Urothelium cell line (cell line): ENCODE data around the gene TBCE.

Experiments
- DNase-seq: peaks from one replicate; pipeline ENCODE4 v3.0.0; 2011; ENCODE audit warnings: low spot score, mixed read lengths
- FAIRE-seq: peaks from 2 replicates; lab custom pipeline; 2011; peaks lifted over from hg19 to GRCh38; lab: Jason Lieb, UNC

Gene TBCE, protein sequence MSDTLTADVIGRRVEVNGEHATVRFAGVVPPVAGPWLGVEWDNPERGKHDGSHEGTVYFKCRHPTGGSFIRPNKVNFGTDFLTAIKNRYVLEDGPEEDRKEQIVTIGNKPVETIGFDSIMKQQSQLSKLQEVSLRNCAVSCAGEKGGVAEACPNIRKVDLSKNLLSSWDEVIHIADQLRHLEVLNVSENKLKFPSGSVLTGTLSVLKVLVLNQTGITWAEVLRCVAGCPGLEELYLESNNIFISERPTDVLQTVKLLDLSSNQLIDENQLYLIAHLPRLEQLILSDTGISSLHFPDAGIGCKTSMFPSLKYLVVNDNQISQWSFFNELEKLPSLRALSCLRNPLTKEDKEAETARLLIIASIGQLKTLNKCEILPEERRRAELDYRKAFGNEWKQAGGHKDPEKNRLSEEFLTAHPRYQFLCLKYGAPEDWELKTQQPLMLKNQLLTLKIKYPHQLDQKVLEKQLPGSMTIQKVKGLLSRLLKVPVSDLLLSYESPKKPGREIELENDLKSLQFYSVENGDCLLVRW

DNA sequence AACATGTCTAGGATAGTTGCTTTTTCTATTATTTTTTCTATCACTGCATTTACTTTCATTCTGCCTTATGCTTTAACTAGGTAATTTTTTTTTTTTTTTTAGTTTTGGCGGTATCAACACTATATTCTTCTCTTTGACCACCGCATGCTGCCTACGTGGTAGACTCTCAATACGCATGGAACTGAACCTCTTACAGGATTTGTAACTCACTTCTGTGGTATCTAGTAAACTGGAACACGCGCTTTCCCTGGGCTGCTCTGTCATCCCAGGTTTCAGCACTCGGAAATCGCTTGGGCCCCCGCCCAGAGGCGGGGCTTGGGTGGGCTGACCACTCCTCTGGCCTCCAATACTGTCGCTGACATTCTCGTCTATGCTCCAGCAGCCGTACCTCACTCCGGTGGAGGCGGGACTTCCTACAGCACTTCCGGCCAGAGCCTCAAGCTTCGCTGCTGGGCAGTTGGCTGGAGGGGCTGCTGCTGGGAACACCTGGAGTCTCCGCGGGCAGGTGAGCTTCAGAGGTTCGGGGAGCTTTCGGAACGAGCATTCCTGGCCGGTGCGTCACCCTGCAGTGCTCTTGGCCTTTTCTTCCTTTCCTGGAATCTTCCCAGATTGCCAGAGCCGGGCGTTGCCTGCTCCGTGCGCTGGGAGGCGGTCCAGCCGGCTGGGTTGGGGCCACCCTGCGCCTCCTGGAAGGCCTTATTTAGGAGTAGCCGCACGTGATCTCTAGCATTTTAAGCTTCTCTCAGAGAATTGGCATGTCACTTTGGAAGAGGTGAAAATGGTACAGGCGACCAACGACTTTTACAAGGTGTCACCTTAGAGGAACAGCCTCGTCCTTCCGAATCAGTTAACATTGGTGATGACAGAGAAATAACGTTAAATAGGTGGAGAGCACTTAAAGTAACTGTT, at the start of gene TBCE:
Gene TBCE, plus strand, starts transcription at position 428 of the 909 bp plus-strand sequence. CDS start 12,623 bp downstream, outside the sequence.
- DNase-seq (peak; percentile 98), FAIRE-seq (peak; percentile 55)

DNA sequence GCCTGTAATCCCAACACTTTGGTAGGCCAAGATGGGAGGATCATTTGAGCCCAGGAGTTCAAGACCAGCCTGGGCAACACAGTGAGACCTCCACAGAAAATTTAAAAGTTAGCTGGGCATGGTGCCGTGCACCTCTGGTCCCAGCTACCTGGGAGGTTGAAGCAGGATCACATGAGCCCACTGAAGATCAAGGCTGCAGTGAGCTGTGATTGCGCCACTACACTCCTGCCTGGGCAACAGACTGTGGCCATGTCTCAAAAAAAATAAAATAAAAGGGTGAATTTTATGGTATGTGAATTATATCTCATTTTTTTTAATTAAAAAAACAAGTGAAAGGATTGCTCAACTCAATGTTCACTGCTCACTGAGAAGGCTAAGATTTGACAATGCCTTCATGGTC, 48.0 kb upstream of the TBCE start:
- no peak for DNase-seq
- no peak for FAIRE-seq

DNA sequence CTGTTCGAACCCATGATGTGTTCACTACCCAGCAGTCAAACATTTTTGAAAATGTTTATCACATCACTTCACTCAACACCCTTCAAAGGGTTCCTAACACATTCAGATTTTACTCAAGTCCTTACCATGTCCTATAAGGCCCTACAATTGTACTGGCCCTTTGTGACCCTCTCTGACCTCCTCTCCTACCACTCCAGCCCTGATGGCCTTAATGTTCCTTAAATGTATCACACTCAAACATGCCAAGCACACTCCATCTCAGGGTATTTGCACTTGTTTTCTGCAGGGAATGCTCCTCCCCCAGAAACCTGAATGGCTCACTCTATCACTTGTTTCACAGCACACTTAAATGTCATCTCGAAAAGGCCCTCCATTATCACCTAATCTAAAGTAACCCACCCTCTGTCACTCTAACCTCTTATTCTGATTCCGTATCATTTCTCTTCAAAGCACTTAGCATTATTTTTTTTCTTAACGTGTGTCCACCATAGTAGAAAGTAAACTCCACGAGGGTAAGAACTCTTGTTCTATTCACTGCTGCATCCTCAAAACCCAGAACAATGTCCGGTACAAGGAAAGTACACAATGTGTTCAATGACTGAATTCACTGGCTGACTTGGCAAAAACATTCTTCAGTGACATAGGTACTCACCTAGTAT, 46.6 kb upstream of the TBCE start:
- DNase-seq (no peak), FAIRE-seq (no peak)

DNA sequence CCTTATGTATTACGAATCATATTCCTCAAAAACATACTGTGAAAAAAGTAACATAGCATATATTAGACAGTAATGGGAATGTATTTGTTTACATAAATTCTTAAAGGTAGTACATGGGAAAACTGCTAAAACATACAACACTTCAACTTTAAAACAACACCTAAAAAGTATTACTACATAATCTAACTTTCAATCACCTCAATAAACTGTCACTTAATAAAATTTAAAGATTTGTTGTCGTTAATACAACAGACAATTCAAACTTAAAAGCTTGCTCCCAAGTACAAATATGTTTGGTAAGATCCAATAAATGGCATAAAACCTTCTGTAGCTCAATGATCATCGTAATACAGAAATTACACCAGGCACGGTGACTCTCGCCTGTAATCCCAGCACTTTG, 42.9 kb upstream of the TBCE start:
- FAIRE-seq: no peak

DNA sequence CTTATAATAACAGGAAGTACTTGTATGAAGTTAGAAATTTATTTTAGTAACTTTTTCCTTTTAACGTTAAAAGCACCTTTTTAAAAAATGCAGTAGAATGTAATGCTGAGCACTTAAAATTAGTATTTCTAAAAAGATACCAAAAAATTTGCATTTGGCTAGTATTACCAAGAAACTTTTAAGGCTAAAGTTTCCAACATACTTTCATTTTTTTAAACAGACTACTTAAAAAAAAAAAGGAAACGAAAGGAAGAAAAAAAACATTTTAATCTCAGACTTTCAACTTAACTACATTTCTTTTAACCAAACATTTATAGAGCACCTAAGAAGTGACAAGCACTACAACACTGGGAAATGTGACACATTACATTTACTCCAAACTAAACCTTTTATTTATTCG, 42.1 kb upstream of the TBCE start:
- FAIRE-seq: no peak
- DNase-seq: no peak

More for the DNA sequence above, 42.9 kb upstream of the TBCE start:
- DNase-seq: no peak

DNA sequence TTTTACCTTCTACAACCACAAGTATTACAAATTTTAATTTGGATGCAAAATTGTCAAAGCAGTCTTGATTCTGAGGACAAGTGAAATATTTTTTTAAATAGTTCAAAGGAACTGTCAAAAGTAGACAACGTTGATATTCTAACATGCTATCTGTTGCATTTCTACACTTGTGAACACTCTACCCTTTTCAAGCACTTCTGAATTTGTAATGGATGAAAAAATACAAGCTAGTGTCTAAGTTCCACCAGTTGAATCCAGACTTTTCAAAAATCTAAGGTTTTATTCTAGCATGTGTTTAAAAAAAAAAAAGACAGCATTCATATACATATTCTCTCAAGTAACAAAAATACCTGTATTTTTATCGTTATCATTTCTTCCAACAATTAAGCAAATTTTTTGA, 41.4 kb upstream of the TBCE start:
- DNase-seq: no peak
- FAIRE-seq: no peak

DNA sequence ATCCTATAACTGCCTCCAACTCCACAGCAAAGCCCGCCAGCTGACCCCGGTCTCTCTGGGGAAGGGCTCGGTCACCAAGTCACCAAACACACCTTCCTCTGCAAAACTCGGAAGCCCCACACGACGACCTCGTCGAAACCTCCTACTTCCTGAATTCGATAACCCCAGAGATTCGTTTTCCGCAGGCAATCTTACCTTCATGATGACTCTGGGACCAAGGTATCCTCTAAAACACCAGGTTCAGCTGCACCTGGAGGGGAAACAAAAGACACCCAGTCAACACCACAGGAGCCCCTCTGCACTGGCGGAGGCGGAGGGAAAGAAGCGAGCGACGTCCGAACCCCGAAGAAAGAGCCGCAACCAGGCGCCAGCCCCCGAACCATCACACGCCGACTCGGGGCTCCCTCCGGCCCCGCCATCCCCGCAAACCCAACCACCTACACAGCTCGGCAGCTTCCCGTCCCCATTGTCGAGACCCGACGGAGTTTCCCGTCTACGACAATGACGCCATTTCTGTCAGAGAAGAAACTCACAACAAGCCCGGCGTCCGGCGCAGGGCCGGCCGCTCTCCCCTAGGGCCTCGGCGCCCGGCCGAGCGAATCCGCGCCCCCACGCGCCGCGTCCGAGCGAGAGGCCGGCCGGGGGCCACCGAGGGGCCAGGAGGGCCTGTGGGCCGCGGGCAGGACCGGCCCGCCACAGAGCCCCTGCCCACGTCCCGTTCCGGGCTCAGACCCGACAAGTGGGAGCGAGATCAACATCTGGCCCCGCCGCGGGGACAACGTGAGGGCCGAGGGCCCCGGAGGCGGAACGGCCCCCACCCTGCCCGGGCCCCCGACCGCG, 40.3 kb upstream of the TBCE start:
- no peak for FAIRE-seq

DNA sequence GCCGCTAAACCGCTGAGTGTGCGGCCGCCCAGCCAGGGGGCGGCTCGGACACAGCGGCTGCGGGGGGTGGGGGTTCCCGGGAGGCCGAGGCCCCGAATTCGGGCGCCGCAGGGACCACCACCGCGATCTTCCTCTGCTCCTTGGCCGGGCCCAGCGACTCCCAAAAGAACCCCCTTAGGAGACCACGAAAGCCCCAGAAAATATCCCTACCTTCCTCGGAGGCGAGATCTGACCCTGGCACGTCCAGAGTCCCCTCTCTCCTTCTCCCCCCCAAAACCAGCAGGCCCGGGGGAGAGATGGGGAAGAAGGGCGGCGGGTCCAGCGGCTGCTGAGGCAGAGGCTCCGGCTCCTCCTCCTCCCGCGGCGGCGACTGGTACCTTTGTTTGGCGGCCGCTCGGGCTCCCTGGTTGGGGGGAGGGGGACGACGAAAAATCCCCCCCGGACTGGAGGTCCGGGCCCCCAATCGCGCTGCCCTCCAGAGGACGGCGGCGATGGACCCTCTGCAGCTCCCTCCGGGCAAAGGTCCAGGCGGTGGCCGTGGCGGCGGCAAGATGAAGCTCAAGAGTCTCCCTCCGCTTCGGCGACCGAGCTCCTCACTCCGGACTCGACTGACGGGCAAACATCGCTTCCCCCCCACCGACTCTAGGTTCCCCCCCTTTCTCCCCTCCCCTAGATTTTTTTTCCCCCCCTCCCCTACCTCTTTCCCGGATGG, 39.5 kb upstream of the TBCE start, which contains the start of gene ARID4B:
Gene ARID4B, minus strand, starts transcription at position 621 of the 712 bp plus-strand sequence. CDS start 1,260 bp downstream, outside the sequence.
- FAIRE-seq: no peak
- DNase-seq: peak; percentile 57

More for the DNA sequence above, 40.3 kb upstream of the TBCE start:
- DNase-seq: peak; percentile 16

DNA sequence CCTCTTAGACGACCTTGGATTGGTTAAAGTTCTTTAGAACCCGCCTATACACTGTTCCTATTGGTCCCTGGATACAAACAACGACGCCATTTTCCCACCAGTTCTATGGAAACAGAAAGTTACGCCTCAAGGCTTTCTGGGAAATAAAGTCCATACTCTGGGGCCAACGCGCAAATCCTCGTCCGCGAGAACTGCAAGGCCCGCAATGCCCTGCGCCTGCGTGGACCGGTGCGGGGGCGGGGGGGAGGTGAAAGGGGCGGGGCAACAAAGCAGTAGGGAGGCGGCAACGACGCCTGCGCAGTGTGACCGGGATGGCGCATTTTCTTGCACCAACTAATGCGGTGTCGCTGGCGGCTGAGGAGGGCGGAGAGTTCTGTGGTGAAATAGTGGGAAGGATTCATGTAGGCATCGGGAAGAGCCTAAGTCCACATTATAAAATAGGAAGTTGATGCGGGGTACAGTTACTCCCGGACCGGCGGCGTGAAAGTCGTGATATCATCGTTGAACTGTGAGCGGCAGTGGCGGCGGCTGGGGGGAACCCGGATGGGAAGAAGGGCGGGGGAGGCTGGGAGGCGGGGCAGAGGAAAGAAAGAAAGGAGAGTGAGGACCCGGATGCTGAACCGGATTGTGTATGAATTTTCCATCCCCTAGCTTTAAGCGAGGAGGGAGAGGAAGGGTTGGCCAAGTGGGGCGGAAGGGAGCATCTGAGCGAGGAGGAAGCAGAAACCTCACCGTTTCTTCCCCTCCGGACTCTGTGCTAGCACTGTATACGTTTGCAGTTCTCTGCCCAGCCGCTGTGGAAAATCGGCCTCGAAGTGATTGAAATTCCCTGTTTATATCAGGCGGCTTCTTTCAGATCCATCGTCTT, 38.7 kb upstream of the TBCE start, which contains the start of gene GGPS1:
Gene GGPS1, plus strand, starts transcription at position 300 of the 868 bp plus-strand sequence. CDS start 6,695 bp downstream, outside the sequence.
- peak; percentile 95 for DNase-seq
- peak; percentile 58 for FAIRE-seq

DNA sequence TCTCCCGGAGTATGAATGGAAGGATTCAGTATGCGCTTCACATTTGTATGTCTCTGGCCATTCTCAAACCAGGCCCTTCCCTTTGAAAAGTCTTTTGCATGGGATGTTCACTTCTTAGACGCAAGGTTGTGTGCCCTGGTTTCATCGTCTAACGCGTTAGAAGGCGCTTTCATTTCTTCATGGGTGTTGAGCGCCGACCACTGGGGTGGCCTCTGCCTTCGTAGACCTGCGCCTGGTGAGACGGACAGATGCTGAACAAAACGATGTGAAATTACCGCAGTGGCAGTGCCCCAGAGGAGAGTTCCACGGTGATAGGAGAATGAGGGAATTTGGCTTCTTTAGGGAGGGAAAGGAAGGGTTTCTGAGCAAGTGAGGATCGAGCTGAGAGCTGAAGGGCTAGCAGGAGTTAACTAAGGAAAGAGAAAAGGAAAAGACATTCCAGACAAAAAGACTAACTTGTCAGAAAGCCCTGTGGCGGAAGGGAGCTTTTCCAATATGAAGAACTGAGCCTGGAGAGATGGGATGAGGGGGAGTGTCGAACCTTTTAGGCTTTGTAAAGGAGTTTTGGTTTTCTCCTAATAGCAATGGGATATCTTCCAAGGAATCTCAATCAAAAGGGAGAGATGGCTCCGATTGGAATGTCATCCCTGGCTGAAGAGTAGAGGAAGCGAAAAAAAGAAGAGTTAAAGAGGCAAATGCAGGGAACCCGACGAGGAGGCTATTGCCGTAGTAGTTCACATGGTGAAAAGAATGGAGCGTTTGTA, 37.9 kb upstream of the TBCE start:
- peak; percentile 8 for DNase-seq
- no peak for FAIRE-seq

DNA sequence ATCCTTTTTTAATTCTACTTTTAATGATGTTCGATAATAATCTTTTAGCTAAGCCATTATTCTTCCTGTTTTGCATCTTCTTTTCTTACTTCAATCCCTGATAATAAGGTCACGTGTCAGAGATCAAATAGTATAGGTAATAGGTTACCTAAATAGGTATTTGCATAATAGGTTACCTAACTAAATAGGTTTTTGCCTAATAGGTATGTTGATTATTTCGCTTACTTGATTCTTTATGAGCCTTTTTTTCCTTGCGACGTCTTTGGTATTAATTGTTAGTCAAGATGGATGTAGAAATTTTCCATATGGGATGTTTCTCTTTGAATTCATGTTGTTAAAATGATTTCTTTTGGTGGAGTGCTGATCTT, 36.3 kb upstream of the TBCE start:
- DNase-seq: no peak

DNA sequence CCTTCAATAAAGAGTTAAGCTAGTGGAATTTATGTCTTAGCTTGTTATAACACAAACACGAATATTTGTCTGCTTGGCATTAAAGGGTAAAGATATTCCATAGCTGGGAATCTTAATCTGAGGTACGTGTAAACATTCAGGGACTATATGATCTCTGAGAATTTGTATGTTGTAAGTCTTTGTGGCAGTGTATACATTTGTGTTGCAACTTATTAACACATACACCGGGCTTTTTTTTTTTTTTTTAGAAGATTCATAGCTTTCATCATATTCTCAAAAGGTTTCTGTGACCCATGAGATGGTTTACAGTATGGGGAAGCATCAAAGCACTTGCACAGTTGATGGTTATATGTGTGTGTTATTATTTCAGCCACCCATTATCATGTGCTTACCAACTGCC, 35.8 kb upstream of the TBCE start:
- FAIRE-seq (no peak), DNase-seq (no peak)

More for the DNA sequence above, 36.3 kb upstream of the TBCE start:
- FAIRE-seq: no peak

DNA sequence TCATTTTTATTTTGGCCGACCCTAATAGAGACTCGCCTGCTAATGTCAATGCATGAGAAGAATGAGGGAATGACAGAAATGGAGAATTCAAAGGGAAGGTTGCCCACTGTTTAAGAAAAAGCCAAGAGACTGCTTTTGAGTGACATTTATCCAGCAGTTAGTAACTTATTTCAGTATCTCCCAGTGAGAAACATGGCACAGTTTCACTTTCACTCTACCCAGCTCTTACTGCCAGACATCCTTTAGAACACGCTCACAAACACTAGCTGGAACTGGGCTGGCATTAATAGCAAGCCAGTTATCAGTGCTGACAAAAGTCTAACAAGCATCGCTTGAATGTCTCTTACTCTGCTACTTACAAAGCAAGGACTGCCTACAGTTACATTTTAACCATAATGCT, 30.3 kb upstream of the TBCE start:
- no peak for FAIRE-seq
- DNase-seq: no peak

DNA sequence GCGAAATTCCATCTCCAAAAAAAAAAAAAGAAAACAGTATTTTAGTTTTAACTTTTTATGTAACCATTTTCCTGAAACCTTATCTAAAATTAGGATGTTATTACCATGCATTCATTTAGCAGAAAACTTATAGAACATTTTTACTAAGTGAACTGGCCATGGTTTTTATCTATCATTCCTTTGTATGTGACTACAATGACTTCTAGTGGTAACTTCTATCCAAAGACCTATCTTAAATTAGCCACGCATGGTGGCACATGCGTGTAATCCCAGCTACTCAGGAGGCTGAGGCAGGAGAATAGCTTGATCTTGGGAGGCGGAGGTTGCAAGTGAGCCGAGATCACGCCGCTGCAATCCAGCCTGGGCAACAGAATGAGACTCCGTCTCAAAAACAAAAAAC, 27.5 kb upstream of the TBCE start:
- DNase-seq: no peak
- no peak for FAIRE-seq

DNA sequence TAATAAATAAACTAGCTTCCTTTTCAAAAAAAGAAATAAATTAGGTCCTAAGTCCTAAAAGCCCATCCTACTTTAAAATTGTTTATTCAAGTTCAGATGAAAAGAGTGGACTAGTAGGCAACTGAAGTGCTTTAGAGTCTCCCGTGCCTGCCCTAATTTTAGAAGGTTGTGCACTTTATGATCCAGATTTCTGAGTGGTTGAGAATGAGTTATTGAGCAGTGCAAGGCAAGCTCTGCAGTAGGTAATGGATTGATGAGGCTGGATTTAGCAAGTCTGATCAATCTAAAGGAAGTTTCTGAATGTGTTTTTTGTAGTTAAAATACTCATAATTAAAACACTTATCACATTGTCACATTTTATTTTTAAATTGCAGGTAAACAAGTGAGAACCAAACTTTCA, 25.9 kb upstream of the TBCE start:
- FAIRE-seq: no peak
- no peak for DNase-seq

DNA sequence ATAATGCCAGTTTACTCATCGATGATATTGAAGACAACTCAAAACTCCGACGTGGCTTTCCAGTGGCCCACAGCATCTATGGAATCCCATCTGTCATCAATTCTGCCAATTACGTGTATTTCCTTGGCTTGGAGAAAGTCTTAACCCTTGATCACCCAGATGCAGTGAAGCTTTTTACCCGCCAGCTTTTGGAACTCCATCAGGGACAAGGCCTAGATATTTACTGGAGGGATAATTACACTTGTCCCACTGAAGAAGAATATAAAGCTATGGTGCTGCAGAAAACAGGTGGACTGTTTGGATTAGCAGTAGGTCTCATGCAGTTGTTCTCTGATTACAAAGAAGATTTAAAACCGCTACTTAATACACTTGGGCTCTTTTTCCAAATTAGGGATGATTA, 25.2 kb upstream of the TBCE start:
- DNase-seq: no peak
- FAIRE-seq: no peak

DNA sequence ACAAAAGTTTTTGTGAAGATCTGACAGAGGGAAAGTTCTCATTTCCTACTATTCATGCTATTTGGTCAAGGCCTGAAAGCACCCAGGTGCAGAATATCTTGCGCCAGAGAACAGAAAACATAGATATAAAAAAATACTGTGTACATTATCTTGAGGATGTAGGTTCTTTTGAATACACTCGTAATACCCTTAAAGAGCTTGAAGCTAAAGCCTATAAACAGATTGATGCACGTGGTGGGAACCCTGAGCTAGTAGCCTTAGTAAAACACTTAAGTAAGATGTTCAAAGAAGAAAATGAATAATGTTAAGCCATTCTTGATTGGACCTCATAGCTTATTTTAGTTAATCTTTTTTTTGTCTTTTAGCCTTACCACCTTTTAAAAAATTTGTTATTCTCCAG, 24.8 kb upstream of the TBCE start:
- no peak for FAIRE-seq
- DNase-seq: no peak

DNA sequence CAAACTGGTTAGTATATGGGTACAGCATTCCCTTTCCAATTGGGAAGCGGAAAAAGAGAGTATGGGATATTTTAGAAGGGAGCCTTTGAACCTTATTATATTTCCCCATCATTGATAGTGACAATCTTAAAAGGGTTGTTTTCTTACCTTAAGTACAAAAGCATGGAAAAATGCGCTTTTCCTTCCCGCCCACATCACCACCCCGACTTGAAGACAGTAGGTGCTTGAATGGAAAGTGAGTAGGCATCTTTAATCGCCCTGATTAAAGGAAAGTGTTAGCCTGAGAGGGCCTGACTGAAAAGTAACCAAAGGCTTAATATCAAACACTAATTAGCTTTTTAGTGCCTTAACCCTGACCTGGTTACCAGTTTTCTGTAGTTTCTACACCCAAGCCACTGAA, 23.5 kb upstream of the TBCE start:
- FAIRE-seq (no peak), DNase-seq (no peak)
